ENCODE results near the gene ITIH3.

The ITIH3 gene

DNA sequence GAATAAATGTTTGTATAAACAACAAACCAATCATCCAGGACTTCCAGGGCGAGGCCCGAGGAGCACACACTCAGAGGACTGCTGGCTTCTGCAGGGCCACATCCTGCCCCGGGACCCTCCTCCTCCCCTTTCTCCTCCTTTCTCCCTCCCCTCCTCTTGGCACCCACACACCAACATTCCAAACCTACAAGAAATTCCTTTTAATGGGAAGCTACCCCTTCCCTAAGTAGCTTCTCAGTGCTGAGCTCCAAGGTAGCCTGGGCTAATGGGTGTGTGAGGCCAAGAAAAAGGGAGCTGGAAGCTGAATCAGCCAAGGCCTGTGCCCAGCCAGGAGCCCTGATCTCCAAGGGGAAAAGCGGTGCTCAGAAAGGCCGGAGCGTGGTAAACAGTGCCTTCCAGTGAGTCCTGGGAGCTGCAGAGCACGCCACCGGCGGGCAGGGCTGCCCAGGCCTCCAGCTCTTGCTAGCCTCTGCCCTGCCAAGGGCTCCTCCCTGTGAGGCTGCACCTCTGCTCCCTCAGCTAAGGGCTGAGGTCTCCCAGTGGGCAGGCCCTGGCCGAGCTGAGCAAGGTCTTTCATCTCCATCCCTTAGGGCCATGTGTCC, 3.9 kb downstream of the ITIH3 start:
- no peaks in the 10 kb centered on the region for H3K4me1 Mint-ChIP-seq (ENCODE audit: low read depth)
- no peaks in the 10 kb centered on the region for H3K9me3 Mint-ChIP-seq
- no peaks in the 10 kb centered on the region for H3K27me3 Mint-ChIP-seq (ENCODE audit: low read depth)
- no peak overlapping the region for H3K27ac Mint-ChIP-seq
- no peaks in the 10 kb centered on the region for H3K36me3 Mint-ChIP-seq (ENCODE audit: low read depth)
- no peak overlapping the region for H3K4me3 Mint-ChIP-seq

DNA sequence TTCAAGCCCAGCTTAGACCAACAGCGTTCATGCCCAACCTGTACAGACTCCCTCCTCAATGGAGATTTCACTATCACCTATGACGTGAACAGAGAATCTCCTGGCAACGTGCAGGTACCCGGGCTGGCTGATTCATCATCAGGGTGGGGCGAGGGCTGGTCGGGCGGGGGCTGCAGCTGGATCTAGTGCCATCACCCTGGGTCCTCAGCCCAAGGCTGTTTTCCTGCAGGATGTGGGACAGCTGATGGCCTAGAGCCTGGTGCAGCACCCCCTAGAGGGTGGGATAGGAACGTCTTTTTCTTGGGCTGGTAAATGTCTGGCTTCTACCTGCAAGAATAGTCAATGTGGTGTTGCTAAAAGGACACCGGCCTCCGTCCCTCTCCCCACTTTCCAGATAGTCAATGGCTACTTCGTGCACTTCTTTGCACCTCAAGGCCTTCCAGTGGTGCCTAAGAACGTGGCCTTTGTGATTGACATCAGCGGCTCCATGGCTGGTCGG, 4.4 kb downstream of the ITIH3 start:
- Mint-ChIP-seq H3K27me3 (ENCODE audit: low read depth) (no peaks in the 10 kb centered on the region), H3K36me3 (ENCODE audit: low read depth) (no peaks in the 10 kb centered on the region), H3K27ac (no peak overlapping the region), H3K9me3 (no peaks in the 10 kb centered on the region), H3K4me3 (no peak overlapping the region), H3K4me1 (ENCODE audit: low read depth) (no peaks in the 10 kb centered on the region)

DNA sequence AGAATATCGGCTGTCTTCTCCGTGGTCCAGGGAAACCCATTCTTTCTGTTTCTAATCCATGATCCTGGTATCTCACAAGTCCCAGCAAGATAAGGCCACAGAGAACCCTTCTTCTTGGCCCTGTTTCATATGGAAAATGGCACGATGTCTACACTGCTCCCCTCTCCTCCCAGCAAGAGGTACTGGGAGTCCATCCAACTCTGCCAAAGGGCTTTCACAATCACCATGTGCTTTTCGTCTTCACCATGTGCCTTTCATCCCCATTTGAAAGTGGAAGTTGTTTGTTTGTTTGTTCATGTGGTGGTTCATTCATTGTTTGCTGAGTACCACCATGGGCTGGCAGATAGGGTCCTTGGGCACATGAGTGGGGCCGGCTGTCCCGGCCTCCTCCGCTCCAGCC, 5.5 kb downstream of the ITIH3 start:
- Mint-ChIP-seq H3K27me3 (ENCODE audit: low read depth) (no peaks in the 10 kb centered on the region), H3K27ac (no peak overlapping the region), H3K9me3 (no peaks in the 10 kb centered on the region), H3K4me1 (ENCODE audit: low read depth) (no peaks in the 10 kb centered on the region), H3K36me3 (ENCODE audit: low read depth) (no peaks in the 10 kb centered on the region), H3K4me3 (no peak overlapping the region)

DNA sequence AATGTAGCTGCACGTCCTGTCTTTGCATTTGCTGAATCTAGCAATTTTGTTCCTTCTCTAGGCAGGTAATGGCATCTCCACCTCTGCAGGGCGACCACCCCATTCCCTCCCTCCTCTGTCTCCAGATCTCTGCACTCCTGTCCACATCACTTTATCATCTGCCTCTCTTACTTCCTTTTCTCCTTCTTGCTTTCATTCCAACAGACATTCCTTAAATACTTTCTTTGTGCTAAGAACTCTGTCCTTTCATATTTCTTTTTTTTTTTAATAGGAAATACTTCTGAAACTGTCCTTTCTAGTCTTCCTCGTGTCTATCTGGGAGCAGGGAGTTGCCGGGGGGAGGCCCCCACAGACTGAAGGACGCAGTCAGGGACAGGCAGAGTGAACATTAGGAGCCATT, 7.2 kb downstream of the ITIH3 start:
- Mint-ChIP-seq H3K36me3 (ENCODE audit: low read depth) (no peaks in the 10 kb centered on the region), H3K4me1 (ENCODE audit: low read depth) (no peaks in the 10 kb centered on the region), H3K9me3 (no peaks in the 10 kb centered on the region), H3K27ac (no peak overlapping the region), H3K4me3 (no peak overlapping the region), H3K27me3 (ENCODE audit: low read depth) (no peaks in the 10 kb centered on the region)

DNA sequence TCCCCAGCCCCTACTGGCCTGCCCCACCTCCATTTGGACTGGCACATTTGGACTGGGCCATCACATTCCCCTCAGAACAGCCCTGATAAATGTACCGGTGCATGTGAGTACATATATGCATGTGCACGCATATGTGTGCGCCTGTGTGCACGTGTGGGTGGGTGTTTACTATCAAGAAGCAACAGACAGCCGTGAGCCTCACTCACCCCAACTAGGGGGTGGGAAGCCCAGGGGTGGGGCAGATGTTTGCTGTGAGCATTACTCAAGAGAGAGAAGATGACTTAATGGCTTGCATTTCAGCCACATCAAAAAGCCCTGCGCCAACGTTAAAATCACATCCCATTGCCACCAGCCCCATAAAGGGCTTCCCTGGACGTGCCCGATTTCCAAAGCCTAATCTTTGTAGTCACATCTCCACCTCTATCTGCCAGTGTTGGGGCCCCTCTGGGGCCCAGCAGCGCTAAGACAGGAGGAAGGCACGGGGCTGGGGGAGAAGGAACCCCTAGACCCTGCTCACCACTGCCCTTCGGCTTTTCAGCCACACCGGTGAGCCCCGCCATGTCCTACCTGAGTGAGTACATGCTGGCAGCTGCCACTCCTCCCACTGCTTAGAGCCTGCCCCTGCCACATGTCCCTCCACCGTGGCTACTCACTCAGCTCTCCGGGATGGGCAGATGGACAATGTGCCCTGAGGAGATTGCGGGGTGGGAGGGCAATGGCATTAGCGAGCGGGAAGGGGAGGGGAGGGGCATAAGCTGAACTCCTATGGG, 10.9 kb downstream of the ITIH3 start:
- Mint-ChIP-seq H3K4me3 (no peak overlapping the region), H3K9me3 (no peaks in the 10 kb centered on the region), H3K27ac (no peak overlapping the region), H3K4me1 (ENCODE audit: low read depth) (peaks cover 4% of the 10 kb centered on the region), H3K36me3 (ENCODE audit: low read depth) (no peaks in the 10 kb centered on the region), H3K27me3 (ENCODE audit: low read depth) (peaks cover 4% of the 10 kb centered on the region)

DNA sequence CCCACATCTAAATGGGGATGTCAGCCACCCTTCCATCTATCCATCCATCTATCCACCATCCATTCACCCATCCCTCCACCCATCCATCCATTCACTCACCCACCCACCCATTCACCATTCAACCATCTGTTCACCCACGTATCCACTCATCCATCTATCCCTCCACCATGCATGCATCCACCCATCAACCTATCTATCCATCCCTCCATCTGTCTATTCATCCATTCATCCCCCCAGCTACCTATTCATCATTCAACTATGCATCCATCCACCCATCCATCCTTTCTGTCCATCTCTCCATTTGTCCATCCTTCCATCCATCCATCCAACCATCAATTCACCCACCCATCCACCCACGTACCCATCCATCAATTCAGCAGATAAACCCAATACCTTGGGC, 14.6 kb downstream of the ITIH3 start:
- Mint-ChIP-seq H3K9me3 (no peaks in the 10 kb centered on the region), H3K4me1 (ENCODE audit: low read depth) (peaks cover 4% of the 10 kb centered on the region), H3K27me3 (ENCODE audit: low read depth) (peaks cover 4% of the 10 kb centered on the region), H3K36me3 (ENCODE audit: low read depth) (no peaks in the 10 kb centered on the region), H3K27ac (no peak overlapping the region), H3K4me3 (no peak overlapping the region)

DNA sequence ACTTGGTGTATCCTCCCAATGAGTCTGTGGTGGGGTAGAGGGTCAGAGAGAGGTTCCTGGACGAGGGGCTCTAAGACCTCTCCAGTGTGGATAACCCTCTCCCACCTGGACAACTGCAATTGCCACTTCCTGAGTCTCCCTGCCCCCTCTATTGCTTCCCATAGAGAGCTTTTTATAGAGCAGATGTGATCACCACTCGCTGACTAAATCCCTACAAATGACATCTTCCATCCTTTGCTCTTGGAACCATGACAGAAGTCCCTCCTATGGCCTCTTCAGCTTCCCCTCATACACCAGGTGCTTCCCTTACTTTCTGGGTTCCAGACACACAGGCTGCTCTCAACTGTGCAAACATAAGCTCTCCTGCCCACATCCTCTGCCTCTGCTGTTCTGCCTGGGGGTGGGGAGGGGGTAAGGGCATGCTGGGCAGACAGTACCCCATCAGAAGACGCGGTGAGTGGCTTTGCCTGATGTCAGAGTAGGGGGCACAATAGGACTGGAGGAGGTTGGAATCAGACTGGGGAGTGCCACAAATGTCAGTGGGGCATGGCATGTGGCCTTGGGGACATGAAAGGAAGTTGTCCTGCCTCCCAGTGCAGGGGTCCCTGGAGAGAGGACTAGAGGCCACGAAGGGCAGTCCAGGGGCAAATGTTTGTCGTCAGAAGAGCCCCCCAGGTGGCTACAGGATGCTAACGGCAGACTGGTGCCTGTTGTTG, 15.2 kb downstream of the ITIH3 start:
- no peak overlapping the region for H3K27ac Mint-ChIP-seq
- no peak overlapping the region for H3K4me3 Mint-ChIP-seq
- no peaks in the 10 kb centered on the region for H3K9me3 Mint-ChIP-seq
- peaks cover 4% of the 10 kb centered on the region for H3K27me3 Mint-ChIP-seq (ENCODE audit: low read depth)
- H3K4me1 Mint-ChIP-seq (ENCODE audit: low read depth) = peaks cover 4% of the 10 kb centered on the region
- H3K36me3 Mint-ChIP-seq (ENCODE audit: low read depth) = no peaks in the 10 kb centered on the region

DNA sequence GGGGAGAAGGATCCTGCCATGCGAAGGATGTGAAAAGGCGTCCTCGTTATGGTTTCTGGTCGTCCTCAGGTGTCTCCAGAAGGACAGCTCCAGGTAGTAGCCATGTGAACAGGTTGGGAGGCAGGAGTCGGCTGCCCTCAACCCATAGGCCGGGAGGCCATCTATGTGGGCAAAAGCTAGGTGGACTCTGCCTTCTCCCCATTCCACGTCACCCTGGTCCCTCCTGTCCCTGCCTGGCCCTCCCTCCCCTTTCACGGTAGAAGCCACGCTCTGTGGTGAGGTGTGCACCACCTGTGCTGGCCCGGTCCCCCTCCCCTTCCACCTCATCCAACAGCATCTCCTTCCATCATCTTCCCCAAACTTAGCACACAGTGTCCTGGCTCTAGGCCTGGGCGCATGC, 16.3 kb downstream of the ITIH3 start:
- Mint-ChIP-seq H3K27ac (no peak overlapping the region), H3K9me3 (no peaks in the 10 kb centered on the region), H3K36me3 (ENCODE audit: low read depth) (no peaks in the 10 kb centered on the region)

DNA sequence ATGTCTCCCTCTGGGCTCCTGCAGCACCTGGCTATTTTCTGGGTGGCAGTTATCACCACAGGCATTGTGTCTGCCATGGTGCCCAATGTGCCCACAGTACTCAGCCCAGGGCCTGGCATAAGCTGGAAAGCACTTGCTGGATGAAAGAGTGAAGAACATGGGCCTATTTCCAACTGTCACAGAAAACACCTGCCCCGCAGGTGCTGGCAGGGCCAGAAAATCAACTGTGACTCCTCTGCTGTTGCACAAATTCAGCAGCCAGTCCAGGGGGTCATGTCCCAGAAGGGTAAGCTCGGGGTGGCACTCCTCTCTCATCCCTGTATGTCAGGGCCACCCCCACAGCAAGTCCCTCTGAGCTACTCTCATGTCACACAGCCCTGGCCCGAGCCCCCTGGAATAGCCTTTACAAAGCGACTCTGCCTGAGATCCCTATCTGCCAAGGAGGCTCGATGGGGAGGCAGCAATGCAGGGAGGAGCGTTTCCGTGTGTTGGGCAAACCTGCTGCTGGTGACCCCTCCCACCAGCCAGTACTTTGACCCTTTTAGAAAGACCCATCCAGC, 16.9 kb downstream of the ITIH3 start:
- Mint-ChIP-seq H3K27ac (no peak overlapping the region), H3K36me3 (ENCODE audit: low read depth) (no peaks in the 10 kb centered on the region)

More for the DNA sequence above, 16.3 kb downstream of the ITIH3 start:
- H3K27me3 Mint-ChIP-seq (ENCODE audit: low read depth) = peaks cover 4% of the 10 kb centered on the region
- no peak overlapping the region for H3K4me3 Mint-ChIP-seq
- H3K4me1 Mint-ChIP-seq (ENCODE audit: low read depth) = peaks cover 4% of the 10 kb centered on the region

DNA sequence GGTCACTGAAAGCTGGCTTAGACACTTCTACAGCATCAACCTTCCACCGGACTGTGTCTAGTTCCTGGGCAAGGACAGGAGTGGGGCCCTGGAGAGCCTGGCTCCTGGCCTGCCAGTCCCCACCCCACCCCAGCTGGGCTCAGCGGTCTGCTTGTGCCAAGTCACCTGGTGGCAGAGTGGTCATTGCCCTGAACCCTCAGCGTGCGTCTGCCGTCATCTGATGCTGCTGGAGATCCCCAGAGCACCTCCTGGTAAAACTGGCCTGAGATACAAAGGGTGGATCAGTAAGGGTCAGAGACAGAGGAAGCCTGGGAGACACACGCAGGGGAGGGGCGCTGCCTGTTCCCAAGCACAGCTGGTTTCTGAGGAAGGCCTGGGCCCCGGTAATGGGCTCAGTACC, 19.2 kb downstream of the ITIH3 start:
- Mint-ChIP-seq H3K4me3 (no peak overlapping the region), H3K27ac (no peak overlapping the region), H3K27me3 (ENCODE audit: low read depth) (peaks cover 4% of the 10 kb centered on the region), H3K9me3 (no peaks in the 10 kb centered on the region), H3K4me1 (ENCODE audit: low read depth) (peaks cover 4% of the 10 kb centered on the region), H3K36me3 (ENCODE audit: low read depth) (no peaks in the 10 kb centered on the region)

More for the DNA sequence above, 16.9 kb downstream of the ITIH3 start:
- H3K4me3 Mint-ChIP-seq = no peak overlapping the region
- peaks cover 4% of the 10 kb centered on the region for H3K4me1 Mint-ChIP-seq (ENCODE audit: low read depth)
- H3K9me3 Mint-ChIP-seq = no peaks in the 10 kb centered on the region
- peaks cover 4% of the 10 kb centered on the region for H3K27me3 Mint-ChIP-seq (ENCODE audit: low read depth)

DNA sequence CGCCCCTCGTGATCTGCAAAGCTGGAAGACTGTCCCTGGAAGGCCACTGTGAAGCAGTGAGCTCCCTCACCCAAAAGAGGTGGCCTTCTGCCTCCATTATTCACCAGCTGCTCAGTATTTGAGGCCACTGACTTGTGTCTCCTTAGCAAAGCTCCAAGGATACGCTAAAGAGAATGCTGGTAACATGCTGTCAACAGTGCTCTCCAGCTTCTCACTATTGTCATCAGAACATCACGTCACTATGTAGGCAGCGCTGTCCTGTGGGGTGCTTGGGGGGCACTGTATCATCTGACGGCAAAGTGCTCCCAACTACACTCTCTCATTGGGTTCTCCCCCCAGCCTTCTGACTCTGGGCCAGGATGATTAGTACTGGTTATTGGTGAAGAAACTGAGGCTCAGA, 21.6 kb downstream of the ITIH3 start:
- Mint-ChIP-seq H3K4me3 (no peak overlapping the region), H3K27me3 (ENCODE audit: low read depth) (no peaks in the 10 kb centered on the region), H3K9me3 (no peaks in the 10 kb centered on the region), H3K27ac (no peak overlapping the region), H3K36me3 (ENCODE audit: low read depth) (no peaks in the 10 kb centered on the region), H3K4me1 (ENCODE audit: low read depth) (no peaks in the 10 kb centered on the region)

DNA sequence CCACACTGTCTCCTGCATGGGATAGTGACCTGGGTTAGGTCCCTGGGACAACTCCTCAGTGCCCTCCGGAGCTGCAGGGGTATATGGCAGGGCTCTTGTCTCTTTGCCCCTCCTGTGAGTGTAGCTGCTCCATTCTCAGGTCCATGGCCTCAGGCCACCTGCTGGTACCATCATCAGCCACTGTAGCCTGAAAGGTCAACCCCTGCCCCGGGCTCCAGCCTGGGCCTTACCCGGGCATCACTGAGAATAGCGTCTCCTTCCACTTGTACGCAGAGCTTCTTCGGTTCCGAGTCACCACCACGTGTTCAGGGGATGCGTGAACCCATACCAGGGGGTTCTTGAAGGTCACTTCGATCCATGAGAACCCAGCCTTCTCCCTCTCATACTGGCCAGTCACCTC, 22.1 kb downstream of the ITIH3 start:
- H3K27me3 Mint-ChIP-seq (ENCODE audit: low read depth) = no peaks in the 10 kb centered on the region
- H3K36me3 Mint-ChIP-seq (ENCODE audit: low read depth) = no peaks in the 10 kb centered on the region
- H3K9me3 Mint-ChIP-seq = no peaks in the 10 kb centered on the region
- H3K27ac Mint-ChIP-seq = no peak overlapping the region
- no peaks in the 10 kb centered on the region for H3K4me1 Mint-ChIP-seq (ENCODE audit: low read depth)
- no peak overlapping the region for H3K4me3 Mint-ChIP-seq

DNA sequence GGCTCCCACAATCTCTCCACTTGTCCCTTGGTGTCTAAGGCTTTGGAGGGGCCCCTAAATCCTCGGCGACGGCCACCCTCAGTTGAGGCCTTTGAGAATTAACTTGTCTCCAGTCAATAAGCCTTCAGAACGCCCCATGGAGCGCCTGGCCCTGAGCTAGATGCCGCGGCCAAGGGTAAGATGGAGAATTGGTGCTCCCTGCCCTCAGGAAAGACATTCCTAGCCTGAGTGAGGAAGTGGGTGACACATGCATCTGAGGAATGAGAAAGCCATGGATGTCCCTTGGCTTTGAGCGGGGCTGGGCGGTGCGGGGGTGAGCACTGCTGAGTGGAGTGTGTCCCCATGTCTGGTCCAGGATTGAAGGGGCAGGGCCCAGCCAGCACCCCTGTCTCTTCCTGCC, 22.6 kb downstream of the ITIH3 start:
- Mint-ChIP-seq H3K9me3 (no peaks in the 10 kb centered on the region), H3K27me3 (ENCODE audit: low read depth) (no peaks in the 10 kb centered on the region), H3K4me3 (no peak overlapping the region), H3K36me3 (ENCODE audit: low read depth) (no peaks in the 10 kb centered on the region), H3K27ac (no peak overlapping the region), H3K4me1 (ENCODE audit: low read depth) (no peaks in the 10 kb centered on the region)

DNA sequence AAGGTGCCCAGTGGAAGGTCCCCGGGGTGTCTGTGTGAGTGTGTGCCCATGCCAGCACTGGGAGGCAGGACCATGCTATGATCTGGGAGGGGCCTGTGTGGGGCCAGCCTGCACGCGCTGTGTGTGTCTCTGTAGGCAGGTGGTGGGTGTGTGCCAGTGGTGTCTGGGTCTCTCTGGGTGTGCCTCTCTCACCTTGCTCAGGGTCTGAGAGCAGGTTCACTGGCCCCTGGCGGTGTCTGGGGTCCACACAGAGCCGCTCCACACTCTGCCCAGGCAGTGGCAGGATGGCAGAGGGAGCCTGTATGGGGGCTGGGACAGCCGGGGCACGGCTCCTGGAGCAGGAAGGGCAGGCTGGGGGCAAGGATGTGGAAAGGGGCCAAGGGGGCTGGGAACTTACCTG, 23.3 kb downstream of the ITIH3 start:
- Mint-ChIP-seq H3K4me1 (ENCODE audit: low read depth) (no peaks in the 10 kb centered on the region), H3K27ac (no peak overlapping the region), H3K27me3 (ENCODE audit: low read depth) (no peaks in the 10 kb centered on the region), H3K36me3 (ENCODE audit: low read depth) (no peaks in the 10 kb centered on the region), H3K9me3 (no peaks in the 10 kb centered on the region), H3K4me3 (no peak overlapping the region)

DNA sequence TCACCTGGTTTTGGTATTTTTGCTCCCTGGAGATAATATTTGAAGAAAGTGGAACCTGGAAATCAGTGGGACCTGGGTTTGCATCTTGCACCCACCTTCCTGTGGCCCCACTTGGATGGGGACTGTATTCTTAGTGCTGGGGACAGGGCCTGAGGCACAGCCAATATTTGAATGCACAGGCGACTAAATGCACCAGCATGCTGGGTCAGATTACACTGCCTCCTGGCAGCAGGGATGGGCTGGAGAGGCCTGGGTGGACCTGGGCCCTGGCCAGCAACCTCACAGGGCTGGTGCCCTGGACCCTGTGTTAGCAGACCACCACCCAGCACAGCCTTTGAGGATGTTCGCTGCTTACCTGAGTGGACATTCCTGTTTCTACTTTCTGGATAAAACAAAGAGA, 25.3 kb downstream of the ITIH3 start:
- Mint-ChIP-seq H3K27me3 (ENCODE audit: low read depth) (no peaks in the 10 kb centered on the region), H3K4me3 (no peak overlapping the region), H3K27ac (no peak overlapping the region), H3K36me3 (ENCODE audit: low read depth) (no peaks in the 10 kb centered on the region), H3K9me3 (no peaks in the 10 kb centered on the region), H3K4me1 (ENCODE audit: low read depth) (no peaks in the 10 kb centered on the region)

Measured in T-helper 1 cell treated with Interleukin-12 subunit alpha and Interleukin-12 subunit beta and Interleukin-4 antibody, amounts not matched to agents 30 μg/mL and 1 μg/mL, for 36 hours (primary cell).